Sigmoid colon (tissue), 4 donors: ENCODE measurements around the gene OPRM1.

Experiments
- CTCF ChIP-seq, 4 experiments: fragments of 450-650 bp in 3 of 4; fragments of 200-600 bp in 1 of 4; IDR thresholded peaks; one replicate each; pipeline ENCODE4 v1.5.1; 2016 to 2019; ENCODE audit warnings: antibody characterized with exemption in 4 of 4, mild to moderate bottlenecking in 3 of 4, moderate library complexity in 2 of 4
- EP300 ChIP-seq, 4 donors: sonication (generic); formaldehyde crosslinking; IDR thresholded peaks; one replicate each; pipeline ENCODE4 v1.6.1; 2017; ENCODE audit warnings: antibody characterized with exemption in 4 of 4
- POLR2A ChIP-seq, 2 donors: fragments of 450-650 bp; IDR thresholded peaks; one replicate each; pipeline ENCODE4 v1.6.1; 2016; ENCODE audit warnings: antibody characterized with exemption in 2 of 2, mild to moderate bottlenecking in 2 of 2, moderate library complexity in 2 of 2
- POLR2AphosphoS5 ChIP-seq, 4 donors: sonication (generic); formaldehyde crosslinking; IDR thresholded peaks; one replicate each; pipeline ENCODE4 v1.6.1; 2017; ENCODE audit warnings: antibody characterized with exemption in 4 of 4

GRCh38 chr6:154246723-154247118 lies 207.7 kb downstream of the OPRM1 start:
- TF ChIP-seq CTCF (IDR thresholded peaks at IDR 0.05) (no peak), POLR2A (IDR thresholded peaks at IDR 0.05) (no peak), POLR2AphosphoS5 (IDR thresholded peaks at IDR 0.05) (no peak), EP300 (IDR thresholded peaks at IDR 0.05) (no peak)
